ENCODE measurements around the gene IP6K1. TPM values are rescaled to one million over a fixed set of nuclear protein-coding genes. Genes with fewer than 3 reads are reported as not detected.

Gene IP6K1
- total RNA-seq, 1 experiment from 2014 or later = 44.8 TPM

DNA sequence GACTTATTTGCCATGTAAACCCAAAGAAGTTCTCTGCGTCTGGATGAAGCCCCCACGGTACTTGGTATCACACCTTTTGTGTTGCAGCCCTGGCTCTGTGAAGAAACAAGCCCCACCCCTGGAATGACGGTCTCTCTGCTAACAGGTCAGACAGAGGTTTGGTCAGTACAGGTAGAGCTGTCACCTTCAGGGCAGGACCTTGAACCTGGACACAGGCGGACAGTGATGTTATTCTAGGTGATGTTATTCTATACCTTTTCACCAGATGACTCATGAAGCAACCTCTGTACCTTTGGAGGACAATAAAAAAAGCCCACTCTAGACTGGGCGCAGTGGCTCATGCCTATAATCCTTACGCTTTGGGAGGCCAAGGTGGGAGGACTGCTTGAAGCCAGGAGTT lies 51.6 kb downstream of the IP6K1 start:
- no peak for DNase-seq (ENCODE audit: unreplicated experiment)
- H3K4me3 Mint-ChIP-seq (ENCODE audit: unreplicated experiment) = no peak overlapping the region
- intact Hi-C loops (cut with micrococcal nuclease) = no loop called here
- no peaks in the 10 kb centered on the region for H3K27me3 Mint-ChIP-seq (ENCODE audit: insufficient read depth, unreplicated experiment)
- BruUV-seq (replicated peaks) = no TSS peak
- H3K36me3 Mint-ChIP-seq (ENCODE audit: insufficient read depth, unreplicated experiment) = peaks cover 82% of the 10 kb centered on the region
- no peaks in the 10 kb centered on the region for H3K9me3 Mint-ChIP-seq (ENCODE audit: unreplicated experiment)
- no peak overlapping the region for H3K27ac Mint-ChIP-seq (ENCODE audit: low read depth, unreplicated experiment)
- POLR2A ChIA-PET = interaction anchor here (1.2 to 3.0 kb wide), 3 partner anchors 10 to 35 kb away, joined by 3 to 12 read pairs (median 3); partner anchors contain the start of gene GMPPB
- peaks cover 6% of the 10 kb centered on the region for H3K4me1 Mint-ChIP-seq (ENCODE audit: insufficient read depth, unreplicated experiment)
- CTCF ChIA-PET = interaction anchor here (0.6 to 1.0 kb wide), 2 partner anchors 12 to 104 kb away, joined by 3 to 4 read pairs; no protein-coding TSS in a partner anchor
- TF ChIP-seq, protein P1, sequence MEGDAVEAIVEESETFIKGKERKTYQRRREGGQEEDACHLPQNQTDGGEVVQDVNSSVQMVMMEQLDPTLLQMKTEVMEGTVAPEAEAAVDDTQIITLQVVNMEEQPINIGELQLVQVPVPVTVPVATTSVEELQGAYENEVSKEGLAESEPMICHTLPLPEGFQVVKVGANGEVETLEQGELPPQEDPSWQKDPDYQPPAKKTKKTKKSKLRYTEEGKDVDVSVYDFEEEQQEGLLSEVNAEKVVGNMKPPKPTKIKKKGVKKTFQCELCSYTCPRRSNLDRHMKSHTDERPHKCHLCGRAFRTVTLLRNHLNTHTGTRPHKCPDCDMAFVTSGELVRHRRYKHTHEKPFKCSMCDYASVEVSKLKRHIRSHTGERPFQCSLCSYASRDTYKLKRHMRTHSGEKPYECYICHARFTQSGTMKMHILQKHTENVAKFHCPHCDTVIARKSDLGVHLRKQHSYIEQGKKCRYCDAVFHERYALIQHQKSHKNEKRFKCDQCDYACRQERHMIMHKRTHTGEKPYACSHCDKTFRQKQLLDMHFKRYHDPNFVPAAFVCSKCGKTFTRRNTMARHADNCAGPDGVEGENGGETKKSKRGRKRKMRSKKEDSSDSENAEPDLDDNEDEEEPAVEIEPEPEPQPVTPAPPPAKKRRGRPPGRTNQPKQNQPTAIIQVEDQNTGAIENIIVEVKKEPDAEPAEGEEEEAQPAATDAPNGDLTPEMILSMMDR (IDR thresholded peaks at IDR 0.05; ENCODE audit: unreplicated experiment) = no peak

DNA sequence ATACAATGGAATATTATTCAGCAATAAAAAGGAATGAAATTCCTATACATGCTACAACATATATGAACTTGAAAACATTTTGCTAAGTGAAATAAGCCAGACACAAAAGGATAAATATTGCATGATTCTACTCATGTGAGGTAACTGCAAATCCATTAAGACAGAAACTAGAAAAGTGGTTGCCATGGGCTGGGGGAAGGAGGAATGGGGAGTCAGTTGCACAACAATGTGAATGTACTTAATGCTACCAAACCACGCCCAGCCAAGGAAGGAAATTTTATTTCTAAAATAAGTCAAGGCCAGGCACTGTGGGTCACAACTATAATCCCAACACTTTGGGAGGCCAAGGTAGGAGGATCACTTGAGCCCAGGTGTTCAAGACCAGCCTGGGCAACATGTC lies 52.8 kb downstream of the IP6K1 start:
- BruUV-seq (replicated peaks) = no TSS peak
- intact Hi-C loops (cut with micrococcal nuclease) = no loop called here
- Mint-ChIP-seq H3K27me3 (ENCODE audit: insufficient read depth, unreplicated experiment) (no peaks in the 10 kb centered on the region), H3K4me3 (ENCODE audit: unreplicated experiment) (no peak overlapping the region), H3K36me3 (ENCODE audit: insufficient read depth, unreplicated experiment) (peaks cover 77% of the 10 kb centered on the region), H3K27ac (ENCODE audit: low read depth, unreplicated experiment) (no peak overlapping the region), H3K9me3 (ENCODE audit: unreplicated experiment) (no peaks in the 10 kb centered on the region), H3K4me1 (ENCODE audit: insufficient read depth, unreplicated experiment) (peaks cover 6% of the 10 kb centered on the region)
- TF ChIP-seq, protein P1 (IDR thresholded peaks at IDR 0.05; ENCODE audit: unreplicated experiment) = no peak
- POLR2A ChIA-PET = no interaction called here
- CTCF ChIA-PET = no interaction called here
- no peak for DNase-seq (ENCODE audit: unreplicated experiment)

DNA sequence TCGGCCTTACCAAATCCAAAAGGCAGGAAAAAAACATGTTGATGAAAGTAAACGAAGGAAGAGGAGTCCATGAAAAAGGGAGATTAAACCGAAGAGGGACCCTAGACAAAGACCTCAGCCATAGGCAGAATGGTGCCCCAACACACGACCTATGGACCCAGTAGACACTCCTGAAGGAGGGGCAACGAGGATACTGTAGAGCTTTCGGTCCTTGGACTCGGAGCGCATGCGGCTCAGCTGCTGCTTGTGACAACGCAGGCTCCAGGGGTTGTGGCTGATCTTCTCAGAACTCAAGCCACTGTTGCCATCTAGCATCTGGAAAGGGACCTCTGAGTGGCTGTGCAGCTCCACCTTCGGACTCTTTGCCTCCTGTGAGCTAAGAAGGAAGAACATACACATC lies 53.7 kb downstream of the IP6K1 start:
- POLR2A ChIA-PET = interaction anchor here (0.6 to 0.9 kb wide), 2 partner anchors 53 to 140 kb away, joined by 3 read pairs; no protein-coding TSS in a partner anchor
- TF ChIP-seq, protein P1 (IDR thresholded peaks at IDR 0.05; ENCODE audit: unreplicated experiment) = no peak
- DNase-seq (ENCODE audit: unreplicated experiment) = no peak
- H3K27ac Mint-ChIP-seq (ENCODE audit: low read depth, unreplicated experiment) = no peak overlapping the region
- CTCF ChIA-PET = interaction anchor here (0.6 kb wide), 1 partner anchor 41 kb away, joined by 4 read pairs; no protein-coding TSS in a partner anchor
- H3K9me3 Mint-ChIP-seq (ENCODE audit: unreplicated experiment) = no peaks in the 10 kb centered on the region
- no peaks in the 10 kb centered on the region for H3K27me3 Mint-ChIP-seq (ENCODE audit: insufficient read depth, unreplicated experiment)
- intact Hi-C loops (cut with micrococcal nuclease) = no loop called here
- peaks cover 77% of the 10 kb centered on the region for H3K36me3 Mint-ChIP-seq (ENCODE audit: insufficient read depth, unreplicated experiment)
- H3K4me3 Mint-ChIP-seq (ENCODE audit: unreplicated experiment) = no peak overlapping the region
- no TSS peak for BruUV-seq (replicated peaks)
- H3K4me1 Mint-ChIP-seq (ENCODE audit: insufficient read depth, unreplicated experiment) = peaks cover 6% of the 10 kb centered on the region

DNA sequence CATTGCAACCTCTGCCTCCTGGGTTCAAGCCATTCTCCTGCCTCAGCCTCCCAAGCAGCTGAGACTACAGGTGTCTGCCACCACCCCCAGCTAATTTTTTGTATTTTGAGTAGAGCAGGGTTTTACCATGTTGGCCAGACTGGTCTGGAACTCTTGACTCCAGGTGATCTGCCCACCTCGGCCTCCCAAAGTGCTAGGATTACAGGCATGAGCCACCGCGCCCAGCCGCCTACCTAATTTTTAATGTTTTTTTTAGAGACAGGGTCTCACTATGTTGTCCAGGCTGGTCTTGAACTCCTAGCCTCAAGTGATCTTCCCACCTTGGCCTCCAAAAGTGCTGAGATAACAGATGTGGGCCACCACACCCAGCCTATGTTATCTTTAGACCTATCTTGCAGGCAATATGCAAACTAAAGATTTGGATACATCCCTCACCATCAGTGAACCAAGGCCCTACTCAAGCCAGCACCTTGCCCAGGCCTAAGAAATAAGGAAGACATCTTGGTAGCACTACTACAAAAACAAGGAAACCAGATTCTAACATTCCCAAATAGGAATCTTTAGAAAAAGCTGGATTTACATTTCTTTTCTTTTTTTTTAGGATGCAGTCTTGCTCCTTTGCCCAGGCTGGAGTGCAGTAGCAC lies 56.3 kb downstream of the IP6K1 start:
- CTCF ChIA-PET = interaction anchor here (0.6 to 0.7 kb wide), 4 partner anchors 28 to 410 kb away, joined by 3 to 4 read pairs (median 3); no protein-coding TSS in a partner anchor
- POLR2A ChIA-PET = interaction anchor here (0.6 to 2.0 kb wide), 2 partner anchors 15 to 202 kb away, joined by 3 to 8 read pairs; no protein-coding TSS in a partner anchor
- TF ChIP-seq, protein P1 (IDR thresholded peaks at IDR 0.05; ENCODE audit: unreplicated experiment) = no peak
- no TSS peak for BruUV-seq (replicated peaks)
- Mint-ChIP-seq H3K4me3 (ENCODE audit: unreplicated experiment) (no peak overlapping the region), H3K36me3 (ENCODE audit: insufficient read depth, unreplicated experiment) (peaks cover 69% of the 10 kb centered on the region), H3K27me3 (ENCODE audit: insufficient read depth, unreplicated experiment) (no peaks in the 10 kb centered on the region), H3K27ac (ENCODE audit: low read depth, unreplicated experiment) (no peak overlapping the region), H3K9me3 (ENCODE audit: unreplicated experiment) (no peaks in the 10 kb centered on the region), H3K4me1 (ENCODE audit: insufficient read depth, unreplicated experiment) (peaks cover 6% of the 10 kb centered on the region)
- no peak for DNase-seq (ENCODE audit: unreplicated experiment)
- intact Hi-C loops (cut with micrococcal nuclease) = no loop called here
